ENCODE measurements around the gene PHACTR4.

The PHACTR4 gene

GRCh38 chr1:28358716-28359115 lies 10.8 kb upstream of the PHACTR4 start:
- TF ChIP-seq REST (IDR thresholded peaks at IDR 0.05; ENCODE audit: insufficient replicate concordance, low read depth) (no peak), POLR2AphosphoS5 (IDR thresholded peaks at IDR 0.05; ENCODE audit: low read depth) (no peak), GABPA (IDR thresholded peaks at IDR 0.05; ENCODE audit: low read depth) (no peak), SPI1 (IDR thresholded peaks at IDR 0.05; ENCODE audit: borderline replicate concordance, low read depth) (no peak)
- TF ChIP-seq, protein P1, sequence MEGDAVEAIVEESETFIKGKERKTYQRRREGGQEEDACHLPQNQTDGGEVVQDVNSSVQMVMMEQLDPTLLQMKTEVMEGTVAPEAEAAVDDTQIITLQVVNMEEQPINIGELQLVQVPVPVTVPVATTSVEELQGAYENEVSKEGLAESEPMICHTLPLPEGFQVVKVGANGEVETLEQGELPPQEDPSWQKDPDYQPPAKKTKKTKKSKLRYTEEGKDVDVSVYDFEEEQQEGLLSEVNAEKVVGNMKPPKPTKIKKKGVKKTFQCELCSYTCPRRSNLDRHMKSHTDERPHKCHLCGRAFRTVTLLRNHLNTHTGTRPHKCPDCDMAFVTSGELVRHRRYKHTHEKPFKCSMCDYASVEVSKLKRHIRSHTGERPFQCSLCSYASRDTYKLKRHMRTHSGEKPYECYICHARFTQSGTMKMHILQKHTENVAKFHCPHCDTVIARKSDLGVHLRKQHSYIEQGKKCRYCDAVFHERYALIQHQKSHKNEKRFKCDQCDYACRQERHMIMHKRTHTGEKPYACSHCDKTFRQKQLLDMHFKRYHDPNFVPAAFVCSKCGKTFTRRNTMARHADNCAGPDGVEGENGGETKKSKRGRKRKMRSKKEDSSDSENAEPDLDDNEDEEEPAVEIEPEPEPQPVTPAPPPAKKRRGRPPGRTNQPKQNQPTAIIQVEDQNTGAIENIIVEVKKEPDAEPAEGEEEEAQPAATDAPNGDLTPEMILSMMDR (IDR thresholded peaks at IDR 0.05; ENCODE audit: insufficient read depth, low read length): no peak
- Histone ChIP-seq H3K27ac (replicated peaks) (no peak overlapping the region), H3K4me3 (replicated peaks; ENCODE audit: insufficient read depth, low read length) (no peak overlapping the region), H3K27me3 (ENCODE audit: insufficient read depth, poor library complexity, severe bottlenecking) (no peaks in the 10 kb centered on the region)
- no peak for DNase-seq (ENCODE audit: low read depth in 1 of 2, low spot score in 1 of 2)

DNA sequence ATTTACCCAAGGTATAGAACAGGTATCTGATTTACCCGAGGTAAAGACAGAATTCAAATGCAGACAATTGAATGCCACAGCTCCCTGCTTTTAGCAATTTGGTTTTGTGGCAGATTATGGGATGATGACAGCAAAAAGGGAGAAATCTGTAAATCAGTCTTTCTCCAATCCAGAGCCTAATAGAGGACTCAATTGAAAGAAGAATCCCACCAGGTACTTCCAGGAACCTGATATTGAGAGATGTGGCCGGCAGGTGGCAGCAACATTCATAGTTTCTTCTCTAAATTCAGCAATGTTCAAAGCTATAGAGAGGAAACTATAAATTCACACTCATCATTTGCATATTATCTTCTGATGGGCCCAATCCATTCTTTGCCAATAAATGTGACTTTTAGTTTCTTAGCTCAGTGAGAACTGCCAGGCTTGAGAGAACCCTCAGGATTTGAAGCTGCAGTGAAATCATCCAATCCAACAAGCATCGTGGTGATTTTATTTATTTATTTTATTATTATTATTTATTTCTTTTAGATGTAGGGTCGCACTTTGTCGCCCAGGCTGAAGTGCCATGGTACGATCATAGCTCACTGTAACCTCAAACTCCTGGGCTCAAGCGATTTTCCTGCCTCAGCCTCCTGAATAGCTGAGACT lies 9.8 kb upstream of the PHACTR4 start:
- Histone ChIP-seq H3K27ac (replicated peaks) (no peak overlapping the region), H3K4me3 (replicated peaks; ENCODE audit: insufficient read depth, low read length) (no peak overlapping the region), H3K27me3 (ENCODE audit: insufficient read depth, poor library complexity, severe bottlenecking) (no peaks in the 10 kb centered on the region)
- DNase-seq (ENCODE audit: low read depth in 1 of 2, low spot score in 1 of 2): peak in 1 of 2 experiments; percentile 60
- TF ChIP-seq, protein P1 (IDR thresholded peaks at IDR 0.05; ENCODE audit: insufficient read depth, low read length): peak; percentile 47
- TF ChIP-seq REST (IDR thresholded peaks at IDR 0.05; ENCODE audit: insufficient replicate concordance, low read depth): no peak

- Histone ChIP-seq H3K4me3 (replicated peaks; ENCODE audit: insufficient read depth, low read length) (no peak overlapping the region), H3K27ac (replicated peaks) (no peak overlapping the region), H3K27me3 (ENCODE audit: insufficient read depth, poor library complexity, severe bottlenecking) (no peaks in the 10 kb centered on the region)
- DNase-seq (ENCODE audit: low read depth in 1 of 2, low spot score in 1 of 2): no peak
- TF ChIP-seq GABPA (IDR thresholded peaks at IDR 0.05; ENCODE audit: low read depth) (no peak), REST (IDR thresholded peaks at IDR 0.05; ENCODE audit: insufficient replicate concordance, low read depth) (no peak)
- TF ChIP-seq, protein P1 (IDR thresholded peaks at IDR 0.05; ENCODE audit: insufficient read depth, low read length): no peak
Observed at GRCh38 chr1:28364888-28365287, 4.7 kb upstream of the PHACTR4 start.

Measured in HL-60 (cell line).